Osteoblast (primary cell): ENCODE results near the gene VPS41. TPM values are rescaled to one million over a fixed set of nuclear protein-coding genes. Genes with fewer than 3 reads are reported as not detected.
A peak's percentile ranks its signal among the peaks of the same experiment; 100 is the strongest.

Experiments
- DNase-seq: peaks from one replicate; pipeline ENCODE4 v3.0.0; 2011; ENCODE audit warnings: low spot score, mixed read lengths; ENCODE audit not compliant: insufficient read length; ENCODE audit errors: missing footprints
- H2AFZ ChIP-seq: 2 replicates; pipeline ENCODE4 v1.6.0; 2011; ENCODE audit warnings: mild to moderate bottlenecking, low read length
- H3K27ac ChIP-seq: 2 replicates; pipeline ENCODE4 v1.5.1; 2011; ENCODE audit warnings: mild to moderate bottlenecking, low read depth, low read length, moderate library complexity
- H3K27me3 ChIP-seq: 2 replicates; pipeline ENCODE4 v1.6.0; 2012; ENCODE audit warnings: mild to moderate bottlenecking, control low read depth, inconsistent platforms, low read length, moderate library complexity; ENCODE audit not compliant: insufficient read depth
- H3K36me3 ChIP-seq: 2 replicates; pipeline ENCODE4 v1.5.1; 2011; ENCODE audit warnings: mild to moderate bottlenecking, low read length, control low read depth, moderate library complexity; ENCODE audit not compliant: insufficient read depth
- H3K4me1 ChIP-seq: 2 replicates; pipeline ENCODE4 v1.5.1; 2011; ENCODE audit warnings: mild to moderate bottlenecking, low read length, control low read depth, moderate library complexity; ENCODE audit not compliant: insufficient read depth
- H3K4me2 ChIP-seq: 2 replicates; pipeline ENCODE4 v1.6.0; 2011; ENCODE audit warnings: mild to moderate bottlenecking, low read length; ENCODE audit not compliant: insufficient read depth
- H3K4me3 ChIP-seq: fragments of 200-600 bp; sonication (generic); 3 replicates; pipeline ENCODE4 v1.5.1; 2012; ENCODE audit warnings: mild to moderate bottlenecking, low read length, inconsistent platforms; ENCODE audit not compliant: insufficient read depth
- H3K79me2 ChIP-seq: 2 replicates; pipeline ENCODE4 v1.6.0; 2012; ENCODE audit warnings: mild to moderate bottlenecking, low read length, control low read depth, inconsistent platforms; ENCODE audit not compliant: insufficient read depth
- H3K9me3 ChIP-seq: 2 replicates; pipeline ENCODE4 v1.5.1; 2011; ENCODE audit warnings: low read depth, low read length, control low read depth
- H4K20me1 ChIP-seq: 2 replicates; pipeline ENCODE4 v1.6.0; 2012; ENCODE audit warnings: mild to moderate bottlenecking, low read length, control low read depth; ENCODE audit not compliant: insufficient read depth
- CTCF ChIP-seq: IDR thresholded peaks from 2 replicates; pipeline ENCODE4 v1.5.1; 2011; ENCODE audit warnings: mild to moderate bottlenecking, low read depth, low read length, moderate library complexity; ENCODE audit errors: extremely low read depth
- total RNA-seq: library from RNA; depleted of rRNA; stranded (reverse); fragments of >200 nt; gene quantifications from 2 replicates; pipeline ENCODE4 v1.2.3, GENCODE V29; 2012

The VPS41 gene
- total RNA-seq, 1 donor, result 78.5 TPM

GRCh38 chr7:38759028-38759427 is 150.0 kb downstream of the VPS41 start:
- Histone ChIP-seq H3K4me1 (no peaks in the 10 kb centered on the region), H2AFZ (no peak overlapping the region), H4K20me1 (no peaks in the 10 kb centered on the region), H3K4me2 (no peak overlapping the region), H3K9me3 (no peaks in the 10 kb centered on the region), H3K4me3 (no peak overlapping the region), H3K27ac (no peak overlapping the region), H3K36me3 (no peaks in the 10 kb centered on the region), H3K79me2 (no peaks in the 10 kb centered on the region), H3K27me3 (no peaks in the 10 kb centered on the region)
- peak; percentile 73 for DNase-seq
- no peak for TF ChIP-seq CTCF

- Histone ChIP-seq H3K36me3 (no peaks in the 10 kb centered on the region), H4K20me1 (no peaks in the 10 kb centered on the region), H3K79me2 (no peaks in the 10 kb centered on the region), H3K27me3 (no peaks in the 10 kb centered on the region), H3K4me2 (no peak overlapping the region), H2AFZ (no peak overlapping the region), H3K27ac (no peak overlapping the region), H3K9me3 (no peaks in the 10 kb centered on the region), H3K4me3 (no peak overlapping the region), H3K4me1 (no peaks in the 10 kb centered on the region)
- DNase-seq, result no peak
- TF ChIP-seq CTCF, result no peak
These were observed 151.1 kb downstream of the VPS41 start for GRCh38 chr7:38757931-38758330.

GRCh38 chr7:38756521-38756920 is 152.5 kb downstream of the VPS41 start:
- Histone ChIP-seq H3K9me3 (no peaks in the 10 kb centered on the region), H3K4me1 (peaks cover 4% of the 10 kb centered on the region), H3K79me2 (no peaks in the 10 kb centered on the region), H3K27ac (no peak overlapping the region), H3K4me3 (no peak overlapping the region), H3K27me3 (no peaks in the 10 kb centered on the region), H4K20me1 (no peaks in the 10 kb centered on the region), H3K4me2 (no peak overlapping the region), H2AFZ (no peak overlapping the region), H3K36me3 (no peaks in the 10 kb centered on the region)
- DNase-seq, result no peak
- no peak for TF ChIP-seq CTCF

- TF ChIP-seq CTCF, result no peak
- no peak overlapping the region for H2AFZ ChIP-seq
- peaks cover 8% of the 10 kb centered on the region for H3K4me1 ChIP-seq
- H3K9me3 ChIP-seq, result no peaks in the 10 kb centered on the region
- H3K4me3 ChIP-seq, result no peak overlapping the region
- H3K4me2 ChIP-seq, result no peak overlapping the region
- no peaks in the 10 kb centered on the region for H3K79me2 ChIP-seq
- DNase-seq, result no peak
- peaks cover 4% of the 10 kb centered on the region for H3K36me3 ChIP-seq
- H3K27me3 ChIP-seq, result no peaks in the 10 kb centered on the region
- H4K20me1 ChIP-seq, result no peaks in the 10 kb centered on the region
- no peak overlapping the region for H3K27ac ChIP-seq
These were observed 155.6 kb downstream of the VPS41 start for GRCh38 chr7:38753347-38753746.
